ENCODE measurements around the gene TRMU. TPM values are rescaled to one million over a fixed set of nuclear protein-coding genes. Genes with fewer than 3 reads are reported as not detected.

Gene TRMU
- polyA plus RNA-seq, 10 donors, result 20.2 to 37.8 (median 30.6) TPM

Other genes with a start within 250 kb of the TRMU start
- 10 to 100 TPM; 15.9 to 25.7 (median 20.6) TPM for gene PPARA, start 185.2 kb upstream of the TRMU start, polyA plus RNA-seq (ENCODE audit: insufficient read length in 10 of 10)
- 10 to 100 TPM in 9 of 10 donors, 1 to 10 TPM in 1; 9.7 to 12.6 (median 11.4) TPM for gene CDPF1, start 85.4 kb upstream of the TRMU start, polyA plus RNA-seq (ENCODE audit: insufficient read length in 10 of 10)
- under 1 TPM; 0.19 to 0.64 (median 0.34) TPM for gene PKDREJ, start 72.4 kb upstream of the TRMU start, polyA plus RNA-seq (ENCODE audit: insufficient read length in 10 of 10)
- gene TTC38, start 67.7 kb upstream of the TRMU start, polyA plus RNA-seq (ENCODE audit: insufficient read length in 10 of 10), result 10 to 100 TPM; 14.5 to 22.8 (median 18.1) TPM
- 10 to 100 TPM in 4 of 10 donors, 1 to 10 TPM in 6; 6.5 to 15.4 (median 9.0) TPM for gene GTSE1, start 38.8 kb upstream of the TRMU start, polyA plus RNA-seq (ENCODE audit: insufficient read length in 10 of 10)
- gene CELSR1, start 201.9 kb downstream of the TRMU start, polyA plus RNA-seq (ENCODE audit: insufficient read length in 10 of 10), result 1 to 10 TPM; 1.7 to 9.8 (median 3.3) TPM

Measured in muscle of back (tissue), 10 donors.